SK-N-SH treated with all-trans-retinoic acid at 6 μM for 48 hours (cell line): ENCODE results near the gene JAM2.

Source experiments
- ATAC-seq: fragments of 200-7000 bp; cut with Tn5 transposase; 3 replicates; pipeline ENCODE4 v1.9.1; 2020; ENCODE audit warnings: mild to moderate bottlenecking, moderate library complexity
- ARNTL ChIP-seq: fragments of 450-650 bp; formaldehyde crosslinking; IDR thresholded peaks from 2 replicates; pipeline ENCODE4 v1.5.0; 2020; ENCODE audit warnings: low read depth, mild to moderate bottlenecking, moderate library complexity, borderline replicate concordance
- BACH2 ChIP-seq: fragments of 250-450 bp; sonication (Bioruptor Pico); IDR thresholded peaks from 2 replicates; pipeline ENCODE4 v1.9.0; 2021; ENCODE audit warnings: mild to moderate bottlenecking, borderline replicate concordance
- CSDC2 ChIP-seq: fragments of 250-450 bp; sonication (Bioruptor Pico); IDR thresholded peaks from 2 replicates; pipeline ENCODE4 v1.5.0; 2020; ENCODE audit warnings: mild to moderate bottlenecking, moderate library complexity
- ESRRG ChIP-seq: fragments of 250-450 bp; sonication (Bioruptor Pico); IDR thresholded peaks from 2 replicates; pipeline ENCODE4 v1.6.1; 2021; ENCODE audit warnings: mild to moderate bottlenecking
- GLIS3 ChIP-seq: fragments of 250-450 bp; sonication (Bioruptor Pico); IDR thresholded peaks from 2 replicates; pipeline ENCODE4 v1.5.0; 2020; ENCODE audit warnings: mild to moderate bottlenecking, moderate library complexity
- ISL1 ChIP-seq: fragments of 250-450 bp; sonication (Bioruptor Pico); IDR thresholded peaks from 2 replicates; pipeline ENCODE4 v2.1.2; 2022; ENCODE audit warnings: mild to moderate bottlenecking, moderate library complexity
- OSR1 ChIP-seq: fragments of 250-450 bp; sonication (Bioruptor Pico); IDR thresholded peaks from 2 replicates; pipeline ENCODE4 v1.8.0; 2022; ENCODE audit warnings: moderate library complexity, mild to moderate bottlenecking, inconsistent platforms
- PPARA ChIP-seq: fragments of 250-450 bp; sonication (Bioruptor Pico); IDR thresholded peaks from 2 replicates; pipeline ENCODE4 v1.5.0; 2020; ENCODE audit warnings: mild to moderate bottlenecking, borderline replicate concordance
- RARB ChIP-seq: fragments of 250-450 bp; sonication (Bioruptor Pico); IDR thresholded peaks from 2 replicates; pipeline ENCODE4 v1.8.0; 2021; ENCODE audit warnings: mild to moderate bottlenecking, moderate library complexity
- TCF4 ChIP-seq: fragments of 250-450 bp; sonication (Bioruptor Pico); IDR thresholded peaks from 2 replicates; pipeline ENCODE4 v1.8.0; 2021; ENCODE audit warnings: mild to moderate bottlenecking, moderate library complexity, borderline replicate concordance
- TOX ChIP-seq: fragments of 250-450 bp; sonication (Bioruptor Pico); IDR thresholded peaks from 2 replicates; pipeline ENCODE4 v1.8.0; 2021; ENCODE audit warnings: mild to moderate bottlenecking, moderate library complexity, borderline replicate concordance
- ZC3H10 ChIP-seq: fragments of 250-450 bp; sonication (Bioruptor Pico); IDR thresholded peaks from 2 replicates; pipeline ENCODE4 v1.5.1; 2021; ENCODE audit warnings: mild to moderate bottlenecking, moderate library complexity
- ZFP3 ChIP-seq: fragments of 250-450 bp; sonication (Bioruptor Pico); IDR thresholded peaks from 2 replicates; pipeline ENCODE4 v1.5.0; 2020; ENCODE audit warnings: mild to moderate bottlenecking, moderate library complexity
- ZFP30 ChIP-seq: fragments of 450-650 bp; formaldehyde crosslinking; IDR thresholded peaks from 2 replicates; pipeline ENCODE4 v1.5.0; 2022; ENCODE audit warnings: mild to moderate bottlenecking, moderate library complexity
- ZNF565 ChIP-seq: fragments of 450-650 bp; formaldehyde crosslinking; conservative IDR thresholded peaks from 2 replicates; pipeline ENCODE4 v1.5.0; 2020; ENCODE audit warnings: low read depth, mild to moderate bottlenecking, moderate library complexity
- ZNF70 ChIP-seq: fragments of 450-650 bp; formaldehyde crosslinking; IDR thresholded peaks from 2 replicates; pipeline ENCODE4 v1.5.0; 2020; ENCODE audit warnings: mild to moderate bottlenecking, moderate library complexity
- TF ChIP-seq, protein P1 (sequence below): fragments of 250-450 bp; sonication (Bioruptor Pico); IDR thresholded peaks from 2 replicates; pipeline ENCODE4 v1.5.1; 2020; ENCODE audit warnings: low read depth, mild to moderate bottlenecking, moderate library complexity
- TF ChIP-seq, protein P2 (sequence below): fragments of 250-450 bp; sonication (Bioruptor Pico); IDR thresholded peaks from 2 replicates; pipeline ENCODE4 v1.5.1; 2021; ENCODE audit warnings: mild to moderate bottlenecking, moderate library complexity
- TF ChIP-seq, protein P3 (sequence below): fragments of 250-450 bp; sonication (Bioruptor Pico); IDR thresholded peaks from 2 replicates; pipeline ENCODE4 v1.8.0; 2021; ENCODE audit warnings: low read depth, mild to moderate bottlenecking, moderate library complexity, borderline replicate concordance
- TF ChIP-seq, protein P4 (sequence below): fragments of 250-450 bp; sonication (Bioruptor Pico); IDR thresholded peaks from 2 replicates; pipeline ENCODE4 v1.8.0; 2020; ENCODE audit warnings: mild to moderate bottlenecking, moderate library complexity, borderline replicate concordance
- TF ChIP-seq, protein P5 (sequence below): fragments of 250-450 bp; sonication (Bioruptor Pico); IDR thresholded peaks from 2 replicates; pipeline ENCODE4 v1.5.0; 2020; ENCODE audit warnings: mild to moderate bottlenecking, moderate library complexity

Gene JAM2

DNA sequence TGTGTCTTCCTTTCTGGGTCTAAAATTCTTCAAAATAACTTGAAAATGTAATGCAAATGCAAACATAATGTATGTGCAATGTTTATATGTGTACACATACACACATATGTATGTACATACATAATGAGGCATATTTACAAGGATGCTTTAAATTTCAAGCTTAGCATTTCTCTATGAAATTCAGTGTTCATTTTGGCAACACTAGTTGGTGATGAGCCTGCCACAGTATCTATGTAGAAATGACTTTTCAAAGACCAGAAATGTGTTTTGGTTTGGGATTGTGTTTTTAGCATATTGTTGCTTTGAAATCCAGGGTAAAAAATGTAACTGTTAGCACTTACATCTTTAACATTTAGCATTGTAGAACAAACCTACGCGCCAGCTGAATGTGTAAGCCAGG lies 105.8 kb downstream of the JAM2 start:
- no peak for ATAC-seq

DNA sequence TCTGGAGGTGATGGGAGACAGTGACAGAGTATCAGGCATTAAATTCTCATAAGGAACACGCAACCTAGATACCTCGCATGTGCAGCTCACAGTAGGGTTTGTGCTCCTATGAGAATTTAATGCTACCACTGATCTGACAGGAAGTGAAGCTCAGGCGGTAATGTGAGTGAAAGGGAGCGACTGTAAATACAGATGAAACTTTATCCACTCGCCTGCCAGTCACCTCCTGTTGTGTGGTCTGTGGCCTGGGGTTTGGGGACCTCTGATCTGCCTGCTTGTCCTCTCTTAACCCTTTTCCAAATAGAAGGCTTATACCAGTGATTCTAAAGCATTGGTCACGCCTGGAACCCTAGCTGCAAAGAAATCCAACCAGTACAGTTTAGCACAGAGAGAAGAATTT lies 111.0 kb downstream of the JAM2 start:
- no peak for ATAC-seq
- TF ChIP-seq OSR1 (CRISPR knock-in tag) (no peak), ISL1 (CRISPR knock-in tag) (no peak), RARB (no peak), ZNF70 (CRISPR knock-in tag) (no peak), ZC3H10 (CRISPR knock-in tag) (no peak), BACH2 (no peak), ZFP3 (CRISPR knock-in tag) (no peak), PPARA (CRISPR knock-in tag) (no peak), ARNTL (no peak), GLIS3 (no peak), TOX (no peak), ESRRG (CRISPR knock-in tag) (no peak), TCF4 (CRISPR knock-in tag) (no peak)
- TF ChIP-seq, protein P1, sequence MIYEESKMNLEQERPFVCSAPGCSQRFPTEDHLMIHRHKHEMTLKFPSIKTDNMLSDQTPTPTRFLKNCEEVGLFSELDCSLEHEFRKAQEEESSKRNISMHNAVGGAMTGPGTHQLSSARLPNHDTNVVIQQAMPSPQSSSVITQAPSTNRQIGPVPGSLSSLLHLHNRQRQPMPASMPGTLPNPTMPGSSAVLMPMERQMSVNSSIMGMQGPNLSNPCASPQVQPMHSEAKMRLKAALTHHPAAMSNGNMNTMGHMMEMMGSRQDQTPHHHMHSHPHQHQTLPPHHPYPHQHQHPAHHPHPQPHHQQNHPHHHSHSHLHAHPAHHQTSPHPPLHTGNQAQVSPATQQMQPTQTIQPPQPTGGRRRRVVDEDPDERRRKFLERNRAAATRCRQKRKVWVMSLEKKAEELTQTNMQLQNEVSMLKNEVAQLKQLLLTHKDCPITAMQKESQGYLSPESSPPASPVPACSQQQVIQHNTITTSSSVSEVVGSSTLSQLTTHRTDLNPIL (CRISPR knock-in tag): no peak
- TF ChIP-seq, protein P2, sequence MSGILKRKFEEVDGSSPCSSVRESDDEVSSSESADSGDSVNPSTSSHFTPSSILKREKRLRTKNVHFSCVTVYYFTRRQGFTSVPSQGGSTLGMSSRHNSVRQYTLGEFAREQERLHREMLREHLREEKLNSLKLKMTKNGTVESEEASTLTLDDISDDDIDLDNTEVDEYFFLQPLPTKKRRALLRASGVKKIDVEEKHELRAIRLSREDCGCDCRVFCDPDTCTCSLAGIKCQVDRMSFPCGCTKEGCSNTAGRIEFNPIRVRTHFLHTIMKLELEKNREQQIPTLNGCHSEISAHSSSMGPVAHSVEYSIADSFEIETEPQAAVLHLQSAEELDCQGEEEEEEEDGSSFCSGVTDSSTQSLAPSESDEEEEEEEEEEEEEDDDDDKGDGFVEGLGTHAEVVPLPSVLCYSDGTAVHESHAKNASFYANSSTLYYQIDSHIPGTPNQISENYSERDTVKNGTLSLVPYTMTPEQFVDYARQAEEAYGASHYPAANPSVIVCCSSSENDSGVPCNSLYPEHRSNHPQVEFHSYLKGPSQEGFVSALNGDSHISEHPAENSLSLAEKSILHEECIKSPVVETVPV (CRISPR knock-in tag): no peak
- TF ChIP-seq, protein P3, sequence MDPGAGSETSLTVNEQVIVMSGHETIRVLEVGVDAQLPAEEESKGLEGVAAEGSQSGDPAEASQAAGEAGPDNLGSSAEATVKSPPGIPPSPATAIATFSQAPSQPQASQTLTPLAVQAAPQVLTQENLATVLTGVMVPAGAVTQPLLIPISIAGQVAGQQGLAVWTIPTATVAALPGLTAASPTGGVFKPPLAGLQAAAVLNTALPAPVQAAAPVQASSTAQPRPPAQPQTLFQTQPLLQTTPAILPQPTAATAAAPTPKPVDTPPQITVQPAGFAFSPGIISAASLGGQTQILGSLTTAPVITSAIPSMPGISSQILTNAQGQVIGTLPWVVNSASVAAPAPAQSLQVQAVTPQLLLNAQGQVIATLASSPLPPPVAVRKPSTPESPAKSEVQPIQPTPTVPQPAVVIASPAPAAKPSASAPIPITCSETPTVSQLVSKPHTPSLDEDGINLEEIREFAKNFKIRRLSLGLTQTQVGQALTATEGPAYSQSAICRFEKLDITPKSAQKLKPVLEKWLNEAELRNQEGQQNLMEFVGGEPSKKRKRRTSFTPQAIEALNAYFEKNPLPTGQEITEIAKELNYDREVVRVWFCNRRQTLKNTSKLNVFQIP (CRISPR knock-in tag): no peak
- TF ChIP-seq, protein P4, sequence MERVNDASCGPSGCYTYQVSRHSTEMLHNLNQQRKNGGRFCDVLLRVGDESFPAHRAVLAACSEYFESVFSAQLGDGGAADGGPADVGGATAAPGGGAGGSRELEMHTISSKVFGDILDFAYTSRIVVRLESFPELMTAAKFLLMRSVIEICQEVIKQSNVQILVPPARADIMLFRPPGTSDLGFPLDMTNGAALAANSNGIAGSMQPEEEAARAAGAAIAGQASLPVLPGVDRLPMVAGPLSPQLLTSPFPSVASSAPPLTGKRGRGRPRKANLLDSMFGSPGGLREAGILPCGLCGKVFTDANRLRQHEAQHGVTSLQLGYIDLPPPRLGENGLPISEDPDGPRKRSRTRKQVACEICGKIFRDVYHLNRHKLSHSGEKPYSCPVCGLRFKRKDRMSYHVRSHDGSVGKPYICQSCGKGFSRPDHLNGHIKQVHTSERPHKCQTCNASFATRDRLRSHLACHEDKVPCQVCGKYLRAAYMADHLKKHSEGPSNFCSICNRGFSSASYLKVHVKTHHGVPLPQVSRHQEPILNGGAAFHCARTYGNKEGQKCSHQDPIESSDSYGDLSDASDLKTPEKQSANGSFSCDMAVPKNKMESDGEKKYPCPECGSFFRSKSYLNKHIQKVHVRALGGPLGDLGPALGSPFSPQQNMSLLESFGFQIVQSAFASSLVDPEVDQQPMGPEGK (CRISPR knock-in tag): no peak
- TF ChIP-seq, protein P5, sequence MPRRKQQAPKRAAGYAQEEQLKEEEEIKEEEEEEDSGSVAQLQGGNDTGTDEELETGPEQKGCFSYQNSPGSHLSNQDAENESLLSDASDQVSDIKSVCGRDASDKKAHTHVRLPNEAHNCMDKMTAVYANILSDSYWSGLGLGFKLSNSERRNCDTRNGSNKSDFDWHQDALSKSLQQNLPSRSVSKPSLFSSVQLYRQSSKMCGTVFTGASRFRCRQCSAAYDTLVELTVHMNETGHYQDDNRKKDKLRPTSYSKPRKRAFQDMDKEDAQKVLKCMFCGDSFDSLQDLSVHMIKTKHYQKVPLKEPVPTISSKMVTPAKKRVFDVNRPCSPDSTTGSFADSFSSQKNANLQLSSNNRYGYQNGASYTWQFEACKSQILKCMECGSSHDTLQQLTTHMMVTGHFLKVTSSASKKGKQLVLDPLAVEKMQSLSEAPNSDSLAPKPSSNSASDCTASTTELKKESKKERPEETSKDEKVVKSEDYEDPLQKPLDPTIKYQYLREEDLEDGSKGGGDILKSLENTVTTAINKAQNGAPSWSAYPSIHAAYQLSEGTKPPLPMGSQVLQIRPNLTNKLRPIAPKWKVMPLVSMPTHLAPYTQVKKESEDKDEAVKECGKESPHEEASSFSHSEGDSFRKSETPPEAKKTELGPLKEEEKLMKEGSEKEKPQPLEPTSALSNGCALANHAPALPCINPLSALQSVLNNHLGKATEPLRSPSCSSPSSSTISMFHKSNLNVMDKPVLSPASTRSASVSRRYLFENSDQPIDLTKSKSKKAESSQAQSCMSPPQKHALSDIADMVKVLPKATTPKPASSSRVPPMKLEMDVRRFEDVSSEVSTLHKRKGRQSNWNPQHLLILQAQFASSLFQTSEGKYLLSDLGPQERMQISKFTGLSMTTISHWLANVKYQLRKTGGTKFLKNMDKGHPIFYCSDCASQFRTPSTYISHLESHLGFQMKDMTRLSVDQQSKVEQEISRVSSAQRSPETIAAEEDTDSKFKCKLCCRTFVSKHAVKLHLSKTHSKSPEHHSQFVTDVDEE (CRISPR knock-in tag): no peak

More for the DNA sequence above, 105.8 kb downstream of the JAM2 start:
- TF ChIP-seq BACH2: no peak
- TF ChIP-seq, protein P5 (CRISPR knock-in tag): no peak
- no peak for TF ChIP-seq CSDC2 (CRISPR knock-in tag)
- TF ChIP-seq, protein P2 (CRISPR knock-in tag): no peak
- no peak for TF ChIP-seq ZFP30
- no peak for TF ChIP-seq OSR1 (CRISPR knock-in tag)
- TF ChIP-seq RARB: no peak
- no peak for TF ChIP-seq GLIS3
- no peak for TF ChIP-seq ZNF565 (CRISPR knock-in tag)
- TF ChIP-seq, protein P1 (CRISPR knock-in tag): no peak
- no peak for TF ChIP-seq ARNTL
- TF ChIP-seq, all 23 proteins: peak for 0
